GM21381 (cell line): ENCODE results near the gene MAD1L1.
"Not testable (repeated sequence)": the region's sequence is repeated elsewhere in the genome, so short reads cannot be mapped to it uniquely, and the experiment has no call there.

ENCODE experiments used
- ATAC-seq: cut with Tn5 transposase; IDR thresholded peaks from one replicate; pipeline ENCODE4 v1.9.1; 2021; ENCODE audit warnings: mild to moderate bottlenecking, moderate library complexity; ENCODE audit not compliant: unreplicated experiment

MAD1L1 gene

GRCh38 chr7:1892011-1892965, 340.5 kb downstream of the MAD1L1 start:
- no peak for ATAC-seq

GRCh38 chr7:1890289-1891235, 342.2 kb downstream of the MAD1L1 start:
- ATAC-seq, result no peak

- ATAC-seq, result no peak
Observed at GRCh38 chr7:1889556-1890181, 343.1 kb downstream of the MAD1L1 start.

- no peak for ATAC-seq
Observed at GRCh38 chr7:1889091-1889490, 343.7 kb downstream of the MAD1L1 start.

GRCh38 chr7:1888425-1888824, 344.3 kb downstream of the MAD1L1 start:
- ATAC-seq, result no peak

GRCh38 chr7:1887251-1887650, 345.5 kb downstream of the MAD1L1 start:
- no peak for ATAC-seq

- ATAC-seq, result no peak
Observed at GRCh38 chr7:1886361-1887064, 346.2 kb downstream of the MAD1L1 start.

GRCh38 chr7:1885465-1886226, 347.1 kb downstream of the MAD1L1 start:
- ATAC-seq, result no peak

GRCh38 chr7:1884583-1885350, 348.0 kb downstream of the MAD1L1 start:
- no peak for ATAC-seq

GRCh38 chr7:1883834-1884582, 348.7 kb downstream of the MAD1L1 start:
- no peak for ATAC-seq

- no peak for ATAC-seq
Observed at GRCh38 chr7:1883031-1883761, 349.5 kb downstream of the MAD1L1 start.

GRCh38 chr7:1882451-1882850, 350.3 kb downstream of the MAD1L1 start:
- no peak for ATAC-seq

- no peak for ATAC-seq
Observed at GRCh38 chr7:1881946-1882345, 350.8 kb downstream of the MAD1L1 start.

GRCh38 chr7:1876641-1877040, 356.1 kb downstream of the MAD1L1 start:
- ATAC-seq, result not testable (repeated sequence)

- not testable (repeated sequence) for ATAC-seq
Observed at GRCh38 chr7:1875392-1876199, 357.1 kb downstream of the MAD1L1 start.

- ATAC-seq, result not testable (repeated sequence)
Observed at GRCh38 chr7:1874590-1875391, 358.0 kb downstream of the MAD1L1 start.
